Naive B cell (primary cell): ENCODE measurements around the gene MACIR. TPM values are rescaled to one million over a fixed set of nuclear protein-coding genes. Genes with fewer than 3 reads are reported as not detected.

Source experiments
- ATAC-seq, 2 donors: fragments of 150-1000 bp; cut with Tn5 transposase; 2 replicates each; pipeline ENCODE4 v1.10.0; 2021; ENCODE audit warnings: low read depth in 2 of 2, mild to moderate bottlenecking in 2 of 2, moderate library complexity in 2 of 2
- DNase-seq: peaks from one replicate; pipeline ENCODE4 v3.0.0; 2022
- H3K27ac Mint-ChIP-seq, 6 donors: one replicate each; pipeline ENCODE4 v1.8.0; 2020 to 2022; ENCODE audit warnings: mild to moderate bottlenecking in 6 of 6, mixed read lengths in 6 of 6, moderate library complexity in 5 of 6, inconsistent platforms in 2 of 6
- H3K27me3 Mint-ChIP-seq, 3 donors: one replicate each; pipeline ENCODE4 v1.8.0; 2021 to 2022; ENCODE audit warnings: mixed read lengths in 3 of 3, mild to moderate bottlenecking in 1 of 3
- H3K36me3 Mint-ChIP-seq, 2 donors: one replicate each; pipeline ENCODE4 v1.8.0; 2020 to 2022; ENCODE audit warnings: mixed read lengths in 2 of 2, inconsistent platforms in 1 of 2, mild to moderate bottlenecking in 1 of 2
- H3K4me1 Mint-ChIP-seq, 3 donors: one replicate each; pipeline ENCODE4 v1.8.0; 2020 to 2022; ENCODE audit warnings: mixed read lengths in 3 of 3, inconsistent platforms in 1 of 3, mild to moderate bottlenecking in 1 of 3, moderate library complexity in 1 of 3
- H3K4me3 Mint-ChIP-seq, 8 donors: one replicate each; pipeline ENCODE4 v1.8.0; 2020 to 2022; ENCODE audit warnings: mild to moderate bottlenecking in 8 of 8, mixed read lengths in 8 of 8, moderate library complexity in 8 of 8, inconsistent platforms in 2 of 8
- H3K9me3 Mint-ChIP-seq, 7 donors: one replicate each; pipeline ENCODE4 v1.8.0; 2020 to 2022; ENCODE audit warnings: mixed read lengths in 7 of 7, mild to moderate bottlenecking in 5 of 7, inconsistent platforms in 2 of 7, moderate library complexity in 1 of 7
- polyA plus RNA-seq, 6 donors: library from polyadenylated mRNA; unstranded; fragments of 300-500 nt; fragmentation: Illumina TruSeq; gene quantifications; one replicate each; pipeline ENCODE4 v1.2.3, GENCODE V29; 2021; ENCODE audit warnings: low read depth in 6 of 6

Gene MACIR
- polyA plus RNA-seq, 6 donors from 2014 or later = 1.4 to 7.7 (median 2.6) TPM

DNA sequence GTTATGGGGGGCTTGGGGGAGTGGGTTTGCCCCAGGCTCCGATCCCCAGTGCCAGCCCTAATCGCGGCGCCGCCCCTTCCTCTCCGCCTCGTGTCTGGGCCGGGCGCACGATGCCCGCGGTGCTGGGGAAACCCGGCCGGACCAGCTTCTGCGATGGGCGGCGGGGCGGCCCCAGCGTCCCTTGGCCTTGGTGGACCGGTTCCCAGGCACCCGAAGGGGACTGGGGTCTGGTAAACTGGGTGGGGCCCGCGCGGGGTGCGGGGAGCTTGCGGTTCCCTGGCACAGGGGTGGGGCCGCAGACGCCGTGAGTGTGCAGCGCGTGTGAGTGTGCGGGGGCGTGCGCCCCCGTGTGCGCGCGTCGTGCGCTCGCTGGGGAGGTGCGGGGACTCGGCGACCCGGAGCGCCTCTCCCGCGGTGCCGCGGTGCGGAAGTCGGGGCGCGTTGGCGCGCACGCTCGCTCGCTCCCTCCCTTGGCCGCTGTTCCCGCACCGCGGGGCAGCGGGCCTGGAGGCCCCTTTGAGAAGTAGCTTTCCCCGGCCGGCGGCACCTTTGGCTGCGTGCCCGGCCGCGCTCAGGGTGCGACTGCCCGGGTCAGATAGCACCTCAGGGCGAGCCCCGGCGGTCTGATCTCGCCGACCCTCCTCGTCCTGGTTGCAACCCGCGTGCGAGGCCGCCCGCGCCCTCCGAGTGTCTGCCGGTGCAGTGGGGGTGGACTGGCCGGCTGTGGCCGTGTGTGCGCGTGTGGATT, 568 bp downstream of the MACIR start:
- Mint-ChIP-seq H3K36me3 (no peaks in the 10 kb centered on the region), H3K9me3 (no peaks in the 10 kb centered on the region), H3K4me1 (peaks cover 5 to 13% (median 12%) of the 10 kb centered on the region in 3 donors), H3K27me3 (peaks cover 0 to 18% (median 6%) of the 10 kb centered on the region in 3 donors), H3K4me3 (peak overlapping the region; percentile 85 to 94 (median 92)), H3K27ac (peak overlapping the region in 5 of 6 donors; percentile 38 to 86 (median 63))
- ATAC-seq (peak; percentile 48 to 53), DNase-seq (peak; percentile 70)

- no peak for DNase-seq
- ATAC-seq = no peak
- H3K9me3 Mint-ChIP-seq = no peaks in the 10 kb centered on the region
- peak overlapping the region in 4 of 6 donors; percentile 38 to 86 (median 68) for H3K27ac Mint-ChIP-seq
- peaks cover 5 to 13% (median 12%) of the 10 kb centered on the region in 3 donors for H3K4me1 Mint-ChIP-seq
- H3K4me3 Mint-ChIP-seq = peak overlapping the region; percentile 85 to 94 (median 92)
- H3K36me3 Mint-ChIP-seq = no peaks in the 10 kb centered on the region
- H3K27me3 Mint-ChIP-seq = peaks cover 0 to 13% (median 3%) of the 10 kb centered on the region in 3 donors
Observed at GRCh38 chr5:103259705-103260355, 1.3 kb downstream of the MACIR start.

GRCh38 chr5:103260951-103261350, 2.4 kb downstream of the MACIR start:
- H3K27ac Mint-ChIP-seq = no peak overlapping the region
- H3K4me3 Mint-ChIP-seq = peak overlapping the region in 1 of 8 donors; percentile 92
- H3K9me3 Mint-ChIP-seq = no peaks in the 10 kb centered on the region
- DNase-seq (no peak), ATAC-seq (no peak)
- H3K27me3 Mint-ChIP-seq = peaks cover 0 to 1% (median 0%) of the 10 kb centered on the region in 3 donors
- peaks cover 5 to 13% (median 12%) of the 10 kb centered on the region in 3 donors for H3K4me1 Mint-ChIP-seq
- no peaks in the 10 kb centered on the region for H3K36me3 Mint-ChIP-seq

- Mint-ChIP-seq H3K27ac (no peak overlapping the region), H3K4me3 (peak overlapping the region in 1 of 8 donors; percentile 74), H3K27me3 (no peaks in the 10 kb centered on the region), H3K9me3 (no peaks in the 10 kb centered on the region), H3K4me1 (peaks cover 7 to 13% (median 12%) of the 10 kb centered on the region in 3 donors), H3K36me3 (peaks cover 0 to 1% of the 10 kb centered on the region in 2 donors)
- DNase-seq (no peak), ATAC-seq (no peak)
Observed at GRCh38 chr5:103262422-103262871, 3.9 kb downstream of the MACIR start.

DNA sequence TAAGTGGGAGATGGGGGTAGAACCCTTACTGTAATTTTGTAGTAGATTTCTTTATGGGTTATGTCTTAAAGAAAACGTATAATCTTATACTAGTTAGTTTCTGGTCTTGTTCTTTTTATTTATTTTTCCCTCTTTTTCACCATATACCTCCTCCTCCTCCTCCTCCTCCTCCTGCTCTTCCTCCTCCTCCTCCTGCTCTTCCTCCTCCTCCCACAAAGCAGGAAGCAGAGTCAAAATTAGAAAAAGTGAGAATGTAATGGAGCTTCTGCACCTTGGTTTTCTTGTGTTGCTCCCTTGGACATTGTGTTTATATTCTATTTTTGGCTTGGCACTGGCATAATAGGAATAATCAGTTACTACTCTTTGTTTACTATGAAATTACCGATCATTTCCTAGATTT, 4.5 kb downstream of the MACIR start:
- DNase-seq (no peak), ATAC-seq (no peak)
- H3K9me3 Mint-ChIP-seq = no peaks in the 10 kb centered on the region
- peaks cover 0 to 7% of the 10 kb centered on the region in 2 donors for H3K36me3 Mint-ChIP-seq
- H3K27me3 Mint-ChIP-seq = no peaks in the 10 kb centered on the region
- peak overlapping the region in 1 of 8 donors; percentile 43 for H3K4me3 Mint-ChIP-seq
- H3K27ac Mint-ChIP-seq = peak overlapping the region in 1 of 6 donors; percentile 49
- peaks cover 7 to 13% (median 12%) of the 10 kb centered on the region in 3 donors for H3K4me1 Mint-ChIP-seq

GRCh38 chr5:103264508-103264907, 5.9 kb downstream of the MACIR start:
- DNase-seq = no peak
- no peak overlapping the region for H3K27ac Mint-ChIP-seq
- no peaks in the 10 kb centered on the region for H3K27me3 Mint-ChIP-seq
- H3K4me3 Mint-ChIP-seq = peak overlapping the region in 1 of 8 donors; percentile 17
- no peak for ATAC-seq
- H3K9me3 Mint-ChIP-seq = no peaks in the 10 kb centered on the region
- H3K4me1 Mint-ChIP-seq = peaks cover 7 to 11% (median 10%) of the 10 kb centered on the region in 3 donors
- peaks cover 0 to 9% of the 10 kb centered on the region in 2 donors for H3K36me3 Mint-ChIP-seq

- H3K27me3 Mint-ChIP-seq = no peaks in the 10 kb centered on the region
- H3K4me1 Mint-ChIP-seq = peaks cover 3 to 10% (median 10%) of the 10 kb centered on the region in 3 donors
- no peak for ATAC-seq
- peaks cover 0 to 9% of the 10 kb centered on the region in 2 donors for H3K36me3 Mint-ChIP-seq
- H3K4me3 Mint-ChIP-seq = no peak overlapping the region
- peak overlapping the region in 1 of 6 donors; percentile 58 for H3K27ac Mint-ChIP-seq
- no peak for DNase-seq
- H3K9me3 Mint-ChIP-seq = no peaks in the 10 kb centered on the region
Observed at GRCh38 chr5:103270581-103270980, 12.0 kb downstream of the MACIR start.

DNA sequence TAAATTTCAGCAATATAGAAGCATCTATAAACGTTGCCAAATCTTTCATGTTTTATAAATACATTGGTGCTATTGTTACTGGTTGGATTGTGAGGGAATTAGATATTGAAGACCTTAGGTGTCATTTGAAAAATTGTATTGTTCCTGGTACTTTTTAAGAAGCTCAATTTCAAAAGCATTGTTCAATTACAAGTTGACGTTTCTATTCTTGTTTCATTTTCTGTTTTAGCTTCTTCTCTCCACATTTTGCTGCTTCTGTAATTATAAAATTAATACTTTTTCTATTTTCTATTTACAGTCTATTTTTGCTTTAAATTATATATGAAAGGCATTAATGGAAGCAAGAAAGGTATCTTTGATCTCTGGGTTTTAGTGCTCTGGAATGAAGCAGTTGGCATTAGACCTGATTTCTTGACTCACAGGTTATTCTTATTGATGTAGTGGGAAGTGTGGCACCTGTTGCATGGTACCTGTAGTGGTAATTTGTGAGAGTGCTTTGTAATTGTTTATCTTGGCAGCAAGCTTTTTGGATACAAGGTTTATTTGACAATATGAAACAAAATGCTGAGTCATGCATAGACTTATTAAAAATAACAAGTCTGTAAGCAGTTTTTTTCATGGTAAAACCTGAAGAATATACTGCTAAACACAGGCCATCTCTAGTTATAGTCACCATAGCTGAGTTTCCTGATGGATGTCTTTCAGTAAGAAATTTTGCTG, 13.2 kb downstream of the MACIR start:
- no peak for DNase-seq
- peaks cover 10 to 14% of the 10 kb centered on the region in 2 donors for H3K36me3 Mint-ChIP-seq
- H3K4me3 Mint-ChIP-seq = peak overlapping the region in 4 of 8 donors; percentile 21 to 36 (median 26)
- peaks cover 3 to 10% (median 7%) of the 10 kb centered on the region in 3 donors for H3K4me1 Mint-ChIP-seq
- no peaks in the 10 kb centered on the region for H3K9me3 Mint-ChIP-seq
- ATAC-seq = no peak
- H3K27me3 Mint-ChIP-seq = no peaks in the 10 kb centered on the region
- peak overlapping the region in 1 of 6 donors; percentile 12 for H3K27ac Mint-ChIP-seq

DNA sequence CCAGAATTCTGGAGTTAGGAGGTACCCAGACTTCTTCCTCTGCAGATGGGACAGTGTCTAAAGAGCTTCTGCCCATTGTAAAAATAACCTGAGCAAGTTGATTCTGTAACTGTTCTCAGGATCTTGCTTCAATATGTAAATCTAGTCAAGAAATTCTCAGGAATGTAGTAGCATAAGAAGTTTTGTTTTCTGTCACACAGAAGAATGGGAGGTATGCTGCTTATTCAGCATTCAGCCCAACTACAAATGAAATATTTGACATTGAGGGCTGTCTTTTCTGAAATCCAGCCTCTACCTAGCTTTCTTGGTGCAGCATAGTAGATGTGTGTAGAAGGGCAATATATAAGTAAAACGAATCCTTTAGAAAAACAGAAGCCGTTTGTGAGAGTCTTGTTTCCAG, 13.8 kb downstream of the MACIR start:
- no peak overlapping the region for H3K27ac Mint-ChIP-seq
- no peaks in the 10 kb centered on the region for H3K27me3 Mint-ChIP-seq
- no peak overlapping the region for H3K4me3 Mint-ChIP-seq
- no peak for ATAC-seq
- H3K4me1 Mint-ChIP-seq = peaks cover 3 to 10% (median 7%) of the 10 kb centered on the region in 3 donors
- no peak for DNase-seq
- H3K9me3 Mint-ChIP-seq = no peaks in the 10 kb centered on the region
- peaks cover 10 to 13% of the 10 kb centered on the region in 2 donors for H3K36me3 Mint-ChIP-seq

- Mint-ChIP-seq H3K36me3 (peaks cover 4 to 10% of the 10 kb centered on the region in 2 donors), H3K9me3 (no peaks in the 10 kb centered on the region), H3K4me3 (no peak overlapping the region), H3K27me3 (no peaks in the 10 kb centered on the region), H3K27ac (no peak overlapping the region), H3K4me1 (peaks cover 3 to 10% (median 7%) of the 10 kb centered on the region in 3 donors)
- DNase-seq (no peak), ATAC-seq (no peak)
Observed at GRCh38 chr5:103273952-103274351, 15.4 kb downstream of the MACIR start.

DNA sequence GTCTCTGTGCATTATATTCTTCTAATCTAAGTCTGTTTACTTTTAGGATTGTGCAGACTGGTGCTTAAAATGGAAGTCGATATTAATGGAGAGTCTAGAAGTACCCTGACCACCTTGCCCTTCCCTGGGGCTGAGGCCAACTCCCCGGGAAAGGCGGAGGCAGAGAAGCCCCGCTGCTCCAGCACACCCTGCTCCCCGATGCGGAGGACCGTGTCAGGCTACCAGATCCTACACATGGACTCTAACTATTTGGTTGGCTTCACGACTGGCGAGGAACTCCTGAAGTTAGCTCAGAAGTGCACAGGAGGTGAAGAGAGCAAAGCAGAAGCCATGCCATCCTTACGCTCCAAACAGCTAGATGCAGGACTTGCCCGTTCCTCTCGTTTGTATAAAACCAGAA, 17.3 kb downstream of the MACIR start:
- Mint-ChIP-seq H3K27me3 (no peaks in the 10 kb centered on the region), H3K4me1 (peaks cover 3 to 10% (median 7%) of the 10 kb centered on the region in 3 donors), H3K27ac (no peak overlapping the region), H3K36me3 (peaks cover 4 to 10% of the 10 kb centered on the region in 2 donors), H3K4me3 (no peak overlapping the region), H3K9me3 (no peaks in the 10 kb centered on the region)
- no peak for DNase-seq
- no peak for ATAC-seq

DNA sequence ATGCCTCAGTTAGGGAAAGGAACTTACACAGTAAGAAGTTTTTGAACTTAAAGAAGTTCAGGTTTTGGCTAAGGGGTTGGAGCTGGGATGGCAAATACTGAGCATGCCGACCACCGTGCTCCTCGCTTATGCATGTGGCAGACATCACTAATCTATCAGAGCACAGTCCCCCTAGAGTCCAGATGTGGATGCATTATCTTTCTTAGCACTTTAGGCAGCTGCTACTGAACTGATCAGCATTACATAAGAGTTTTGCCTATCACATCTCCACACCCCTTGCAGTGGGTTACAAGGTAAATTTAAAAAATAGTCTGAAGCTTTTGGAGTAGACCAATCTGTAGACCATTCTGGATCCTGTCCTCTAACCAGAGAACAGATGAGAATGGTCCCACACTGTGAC, 22.4 kb downstream of the MACIR start:
- Mint-ChIP-seq H3K27ac (no peak overlapping the region), H3K27me3 (no peaks in the 10 kb centered on the region), H3K4me3 (no peak overlapping the region)

GRCh38 chr5:103283120-103283519, 24.6 kb downstream of the MACIR start:
- ATAC-seq (no peak), DNase-seq (no peak)
- H3K36me3 Mint-ChIP-seq = no peaks in the 10 kb centered on the region
- H3K9me3 Mint-ChIP-seq = no peaks in the 10 kb centered on the region
- no peak overlapping the region for H3K4me3 Mint-ChIP-seq
- no peak overlapping the region for H3K27ac Mint-ChIP-seq
- H3K27me3 Mint-ChIP-seq = no peaks in the 10 kb centered on the region
- H3K4me1 Mint-ChIP-seq = no peaks in the 10 kb centered on the region

More for the DNA sequence above, 22.4 kb downstream of the MACIR start:
- Mint-ChIP-seq H3K9me3 (no peaks in the 10 kb centered on the region), H3K36me3 (peaks cover 4 to 7% of the 10 kb centered on the region in 2 donors), H3K4me1 (no peaks in the 10 kb centered on the region)
- ATAC-seq = no peak
- DNase-seq = no peak
